ENCODE data around the gene ADARB2. TPM values are rescaled to one million over a fixed set of nuclear protein-coding genes. Genes with fewer than 3 reads are reported as not detected.
A peak's percentile ranks its signal among the peaks of the same experiment; 100 is the strongest.

ADARB2 gene
- total RNA-seq, 4 donors from 2014 or later: 1.3 to 5.4 (median 1.8) TPM

DNA sequence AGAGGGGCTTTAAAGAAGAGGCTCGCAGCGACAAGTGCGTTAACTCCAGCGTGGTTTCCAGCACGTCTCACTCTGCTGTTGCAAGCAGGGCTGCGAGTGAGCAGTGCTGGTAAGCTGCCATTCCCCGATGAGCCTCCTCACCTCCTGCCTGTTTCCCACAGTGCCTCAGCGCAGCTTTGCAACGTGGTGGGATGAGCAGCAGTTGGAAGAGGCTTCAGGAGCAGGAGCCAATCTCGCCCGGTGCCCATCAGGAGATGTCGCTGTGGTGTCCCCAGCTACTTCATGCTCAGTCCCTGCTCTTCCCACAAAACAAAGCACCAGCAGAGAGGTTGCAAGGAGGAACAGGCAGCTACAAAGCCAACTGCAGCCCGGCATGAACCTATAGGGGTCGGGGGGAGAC, 2.4 kb upstream of the ADARB2 start:
- Histone ChIP-seq H3K4me1 (peaks cover 0 to 17% (median 5%) of the 10 kb centered on the region in 3 donors), H3K4me3 (no peak overlapping the region), H3K27me3 (peaks cover 91% of the 10 kb centered on the region), H3K9me3 (no peaks in the 10 kb centered on the region), H3K36me3 (no peaks in the 10 kb centered on the region), H3K27ac (no peak overlapping the region)
- TF ChIP-seq CTCF (IDR thresholded peaks at IDR 0.05) (no peak), POLR2A (IDR thresholded peaks at IDR 0.05) (no peak), EP300 (IDR thresholded peaks at IDR 0.05) (no peak), POLR2AphosphoS5 (IDR thresholded peaks at IDR 0.05) (no peak)
- WGBS, 2 donors (ENCODE audit: low coverage in 1 of 2): 48 to 70% methylated on average over 4 to 5 of the region's 14 CpGs
- no peak for ATAC-seq

DNA sequence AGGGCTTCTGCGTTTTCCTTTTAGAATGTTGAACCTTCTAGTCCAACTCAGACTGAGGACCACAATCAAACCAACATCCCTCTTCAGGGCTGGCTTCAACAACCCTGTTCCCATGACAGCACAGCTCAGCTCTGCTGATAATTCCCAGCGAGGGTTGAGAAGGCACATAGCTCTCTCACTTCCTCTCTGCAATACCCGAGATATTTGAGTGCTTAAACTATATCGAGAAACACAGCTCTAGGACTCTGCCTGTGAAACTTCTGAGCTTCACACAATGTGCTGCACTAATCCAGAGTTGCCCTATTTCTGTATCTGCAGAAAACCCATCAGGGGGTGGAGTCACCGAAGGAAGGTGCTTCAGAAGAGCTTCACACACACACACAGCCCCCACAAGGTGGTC, 1.6 kb upstream of the ADARB2 start:
- Histone ChIP-seq H3K27ac (no peak overlapping the region), H3K36me3 (no peaks in the 10 kb centered on the region), H3K27me3 (peaks cover 91% of the 10 kb centered on the region), H3K9me3 (no peaks in the 10 kb centered on the region), H3K4me3 (no peak overlapping the region), H3K4me1 (peaks cover 0 to 17% (median 5%) of the 10 kb centered on the region in 3 donors)
- TF ChIP-seq POLR2A (IDR thresholded peaks at IDR 0.05): no peak
- no peak for TF ChIP-seq POLR2AphosphoS5 (IDR thresholded peaks at IDR 0.05)
- no peak for TF ChIP-seq CTCF (IDR thresholded peaks at IDR 0.05)
- no peak for TF ChIP-seq EP300 (IDR thresholded peaks at IDR 0.05)
- 6 to 39% methylated on average over 4 to 5 of the region's 5 CpGs for WGBS, 2 donors (ENCODE audit: low coverage in 1 of 2)
- ATAC-seq: no peak

- H3K36me3 ChIP-seq: no peaks in the 10 kb centered on the region
- H3K4me1 ChIP-seq: peaks cover 0 to 17% (median 5%) of the 10 kb centered on the region in 3 donors
- H3K9me3 ChIP-seq: no peaks in the 10 kb centered on the region
- ATAC-seq: no peak
- H3K27ac ChIP-seq: no peak overlapping the region
- H3K4me3 ChIP-seq: peak overlapping the region in 1 of 2 donors; percentile 32
- TF ChIP-seq EP300 (IDR thresholded peaks at IDR 0.05) (no peak), CTCF (IDR thresholded peaks at IDR 0.05) (no peak), POLR2A (IDR thresholded peaks at IDR 0.05) (no peak), POLR2AphosphoS5 (IDR thresholded peaks at IDR 0.05) (no peak)
- WGBS, 2 donors (ENCODE audit: low coverage in 1 of 2): 0% methylated on average over 9 of the region's 17 CpGs; no CpG with 5 or more reads in 1 of the 2 donors
- H3K27me3 ChIP-seq: peaks cover 94% of the 10 kb centered on the region
Measured at GRCh38 chr10:1736972-1737221, 428 bp downstream of the ADARB2 start.

DNA sequence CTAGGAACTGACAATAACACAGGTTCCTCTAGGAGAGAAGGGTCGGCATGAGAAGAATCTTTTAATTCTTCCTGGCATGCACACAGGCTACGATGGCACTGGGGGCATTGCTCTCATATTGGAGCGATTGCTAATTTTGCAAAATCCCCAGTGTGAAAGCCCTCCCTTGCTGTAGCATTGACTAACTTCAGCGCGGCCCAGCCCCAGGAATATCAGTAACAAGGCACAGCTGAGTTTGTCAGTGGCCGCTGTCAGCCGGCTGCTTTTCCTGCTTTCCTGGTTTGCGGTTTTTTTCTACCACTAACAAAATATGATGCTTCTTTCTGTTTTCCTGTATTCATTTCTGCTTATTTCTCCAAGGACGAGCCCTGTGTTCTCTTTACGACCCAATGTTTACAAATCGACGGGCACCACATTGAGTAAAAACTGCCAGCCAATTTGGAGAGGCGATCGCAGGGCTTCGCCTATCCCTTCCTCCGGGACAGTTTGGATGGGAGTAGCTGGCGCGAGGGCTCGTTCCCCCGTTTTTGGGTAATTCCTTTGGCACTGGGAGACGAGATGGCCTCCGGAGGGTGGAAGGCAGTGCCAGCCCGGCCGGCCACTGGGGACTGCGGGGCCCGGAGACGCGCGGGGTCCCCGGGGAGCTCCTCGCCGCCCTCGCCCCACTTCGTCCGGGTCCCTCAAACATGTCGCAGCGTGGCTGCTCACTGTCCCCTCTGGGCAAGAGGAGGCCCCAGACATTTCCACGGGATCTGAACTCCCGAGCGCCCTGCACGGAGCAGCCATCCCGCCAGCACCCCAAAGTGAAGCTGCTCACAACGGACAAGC, 967 bp downstream of the ADARB2 start:
- H3K36me3 ChIP-seq: no peaks in the 10 kb centered on the region
- H3K4me1 ChIP-seq: peaks cover 0 to 17% (median 5%) of the 10 kb centered on the region in 3 donors
- no peak for TF ChIP-seq EP300 (IDR thresholded peaks at IDR 0.05)
- TF ChIP-seq POLR2A (IDR thresholded peaks at IDR 0.05): no peak
- H3K9me3 ChIP-seq: no peaks in the 10 kb centered on the region
- H3K27ac ChIP-seq: no peak overlapping the region
- H3K27me3 ChIP-seq: peaks cover 92% of the 10 kb centered on the region
- WGBS, 2 donors (ENCODE audit: low coverage in 1 of 2): 10 to 12% methylated on average over 9 to 10 of the region's 43 CpGs
- peak overlapping the region in 1 of 2 donors; percentile 32 for H3K4me3 ChIP-seq
- ATAC-seq: no peak

GRCh38 chr10:1735562-1735961, 1.8 kb downstream of the ADARB2 start:
- Histone ChIP-seq H3K4me3 (no peak overlapping the region), H3K27ac (no peak overlapping the region), H3K9me3 (no peaks in the 10 kb centered on the region), H3K4me1 (peaks cover 0 to 17% (median 5%) of the 10 kb centered on the region in 3 donors), H3K36me3 (no peaks in the 10 kb centered on the region), H3K27me3 (peaks cover 92% of the 10 kb centered on the region)
- ATAC-seq: no peak
- 80 to 83% methylated on average over 1 to 3 of the region's 8 CpGs for WGBS, 2 donors (ENCODE audit: low coverage in 1 of 2)
- TF ChIP-seq POLR2AphosphoS5 (IDR thresholded peaks at IDR 0.05) (no peak), EP300 (IDR thresholded peaks at IDR 0.05) (no peak), POLR2A (IDR thresholded peaks at IDR 0.05) (no peak), CTCF (IDR thresholded peaks at IDR 0.05) (no peak)
